Epithelial cell of prostate (primary cell): ENCODE data around the gene KCNQ4.

Experiments
- DNase-seq: peaks from one replicate; pipeline ENCODE4 v3.0.0-alpha.2; 2011; ENCODE audit warnings: low read depth, low spot score
- H3K27ac ChIP-seq: fragments of 450-650 bp; 2 replicates; pipeline ENCODE4 v1.5.1; 2017; ENCODE audit warnings: mild to moderate bottlenecking

KCNQ4 gene

GRCh38 chr1:40789661-40790430 is 6.3 kb downstream of the KCNQ4 start:
- DNase-seq: no peak
- no peak overlapping the region for H3K27ac ChIP-seq

GRCh38 chr1:40792036-40792435 is 8.4 kb downstream of the KCNQ4 start:
- DNase-seq: no peak

GRCh38 chr1:40793617-40794016 is 10.0 kb downstream of the KCNQ4 start:
- no peak for DNase-seq

More at GRCh38 chr1:40792036-40792435, 8.4 kb downstream of the KCNQ4 start:
- H3K27ac ChIP-seq: no peak overlapping the region

GRCh38 chr1:40794048-40794447 is 10.5 kb downstream of the KCNQ4 start:
- H3K27ac ChIP-seq: no peak overlapping the region

More at GRCh38 chr1:40793617-40794016, 10.0 kb downstream of the KCNQ4 start:
- no peak overlapping the region for H3K27ac ChIP-seq

GRCh38 chr1:40794974-40795715 is 11.6 kb downstream of the KCNQ4 start:
- no peak overlapping the region for H3K27ac ChIP-seq

More at GRCh38 chr1:40794048-40794447, 10.5 kb downstream of the KCNQ4 start:
- DNase-seq: no peak

GRCh38 chr1:40795811-40796586 is 12.4 kb downstream of the KCNQ4 start:
- H3K27ac ChIP-seq: no peak overlapping the region
- no peak for DNase-seq

More at GRCh38 chr1:40794974-40795715, 11.6 kb downstream of the KCNQ4 start:
- no peak for DNase-seq

GRCh38 chr1:40796939-40797667 is 13.5 kb downstream of the KCNQ4 start:
- no peak for DNase-seq
- H3K27ac ChIP-seq: no peak overlapping the region

GRCh38 chr1:40797668-40798010 is 14.1 kb downstream of the KCNQ4 start:
- no peak overlapping the region for H3K27ac ChIP-seq
- DNase-seq: no peak

GRCh38 chr1:40798366-40799281 is 15.0 kb downstream of the KCNQ4 start:
- no peak overlapping the region for H3K27ac ChIP-seq
- DNase-seq: no peak

GRCh38 chr1:40799351-40799867 is 15.8 kb downstream of the KCNQ4 start:
- no peak overlapping the region for H3K27ac ChIP-seq
- DNase-seq: no peak

- DNase-seq: no peak
- H3K27ac ChIP-seq: no peak overlapping the region
Measured at GRCh38 chr1:40801742-40802077, 18.1 kb downstream of the KCNQ4 start.

- H3K27ac ChIP-seq: no peak overlapping the region
- DNase-seq: no peak
Measured at GRCh38 chr1:40802078-40802741, 18.6 kb downstream of the KCNQ4 start.

- no peak overlapping the region for H3K27ac ChIP-seq
- no peak for DNase-seq
Measured at GRCh38 chr1:40802742-40803113, 19.1 kb downstream of the KCNQ4 start.

- DNase-seq: no peak
- H3K27ac ChIP-seq: no peak overlapping the region
Measured at GRCh38 chr1:40803447-40803846, 19.9 kb downstream of the KCNQ4 start.

GRCh38 chr1:40803902-40804301 is 20.3 kb downstream of the KCNQ4 start:
- no peak overlapping the region for H3K27ac ChIP-seq
- no peak for DNase-seq

GRCh38 chr1:40806240-40806639 is 22.7 kb downstream of the KCNQ4 start:
- no peak for DNase-seq
- no peak overlapping the region for H3K27ac ChIP-seq

- no peak overlapping the region for H3K27ac ChIP-seq
- DNase-seq: no peak
Measured at GRCh38 chr1:40806731-40807695, 23.4 kb downstream of the KCNQ4 start.
